GM18520 (cell line): Measurements from ENCODE around the gene DENND2C.

Experiments
- ATAC-seq: cut with Tn5 transposase; IDR thresholded peaks from one replicate; pipeline ENCODE4 v1.9.1; 2021; ENCODE audit not compliant: unreplicated experiment

DENND2C gene

DNA sequence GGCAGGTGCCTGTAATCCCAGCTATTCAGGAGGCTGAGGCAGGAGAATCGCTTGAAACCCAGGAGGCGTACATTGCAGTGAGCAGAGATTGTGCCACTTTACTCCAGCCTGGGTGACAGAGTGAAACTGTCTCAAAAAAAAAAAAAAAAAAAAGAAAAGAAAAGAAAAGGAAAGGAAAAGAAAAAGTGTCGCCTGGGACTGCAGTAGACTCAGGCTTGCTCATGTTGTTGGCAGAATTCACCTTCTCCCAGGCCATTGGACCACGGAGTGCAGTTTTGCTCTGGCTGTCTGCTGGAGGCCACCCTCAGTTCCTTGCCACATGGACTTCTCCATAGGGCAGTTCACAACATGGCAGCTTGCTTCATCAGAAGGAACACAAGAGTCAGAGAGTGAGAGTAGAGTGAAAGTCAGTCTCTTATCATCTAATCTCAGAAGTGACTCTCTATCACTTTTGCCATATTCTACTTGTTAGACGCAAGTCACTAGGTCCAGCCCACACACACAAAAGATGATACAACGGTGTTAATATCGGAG lies 117.7 kb downstream of the DENND2C start:
- ATAC-seq = no peak

DNA sequence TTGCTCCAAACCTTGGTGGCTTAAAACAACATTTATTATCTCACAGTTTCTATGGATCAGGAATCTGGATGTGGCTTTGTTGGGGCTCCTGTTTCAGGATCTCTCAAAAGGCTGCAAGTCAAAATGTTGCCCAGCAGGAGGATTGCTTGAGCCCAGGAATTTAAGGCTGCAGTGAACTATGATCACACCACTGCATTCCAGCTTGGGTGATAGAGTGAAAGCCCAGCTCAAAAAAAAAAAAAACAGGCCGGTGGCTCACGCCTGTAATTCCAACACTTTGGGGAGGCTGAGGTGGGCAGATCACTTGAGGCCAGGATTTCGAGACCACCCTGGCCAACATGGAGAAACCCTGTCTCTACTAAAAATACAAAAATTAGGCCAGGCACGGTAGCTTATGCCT lies 118.4 kb downstream of the DENND2C start:
- no peak for ATAC-seq

DNA sequence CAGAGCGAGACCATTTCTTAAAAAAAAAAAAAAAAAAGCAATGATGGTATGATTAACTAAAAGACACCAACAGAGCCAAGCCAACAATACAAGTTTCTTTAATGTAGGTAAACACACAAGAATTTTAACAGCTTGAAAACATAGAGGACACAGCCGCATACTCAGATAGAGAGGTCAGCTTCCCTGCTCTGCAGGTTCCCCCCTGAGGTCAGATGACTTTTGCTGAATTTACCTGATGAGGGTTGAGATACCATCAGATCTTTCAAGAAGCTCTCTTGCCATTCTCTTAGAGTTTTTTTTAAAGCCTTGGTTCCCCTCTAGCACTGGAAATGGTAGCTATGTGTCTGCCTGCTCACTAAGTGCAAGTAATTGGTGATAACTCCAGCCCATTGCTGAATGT lies 119.5 kb downstream of the DENND2C start:
- ATAC-seq = no peak

DNA sequence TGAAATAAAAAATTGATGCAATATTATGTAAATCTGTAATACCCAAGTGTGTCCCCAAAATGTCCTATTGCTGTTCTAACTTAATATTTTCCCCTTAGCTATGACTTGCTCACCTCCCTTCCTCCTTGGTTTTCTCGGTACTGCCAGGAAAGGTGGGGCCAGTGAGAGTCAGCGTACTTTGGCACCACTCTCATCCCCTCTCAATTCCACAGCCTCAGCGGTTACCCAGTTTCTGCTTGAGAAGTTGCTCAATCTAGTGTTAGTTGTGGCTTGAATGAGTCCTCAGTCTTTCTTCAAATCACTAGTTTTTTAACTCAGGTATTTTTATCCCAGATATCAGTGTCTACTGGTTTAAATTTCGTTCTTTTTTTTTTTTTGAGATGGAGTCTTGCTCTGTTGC lies 120.7 kb downstream of the DENND2C start:
- ATAC-seq = no peak

DNA sequence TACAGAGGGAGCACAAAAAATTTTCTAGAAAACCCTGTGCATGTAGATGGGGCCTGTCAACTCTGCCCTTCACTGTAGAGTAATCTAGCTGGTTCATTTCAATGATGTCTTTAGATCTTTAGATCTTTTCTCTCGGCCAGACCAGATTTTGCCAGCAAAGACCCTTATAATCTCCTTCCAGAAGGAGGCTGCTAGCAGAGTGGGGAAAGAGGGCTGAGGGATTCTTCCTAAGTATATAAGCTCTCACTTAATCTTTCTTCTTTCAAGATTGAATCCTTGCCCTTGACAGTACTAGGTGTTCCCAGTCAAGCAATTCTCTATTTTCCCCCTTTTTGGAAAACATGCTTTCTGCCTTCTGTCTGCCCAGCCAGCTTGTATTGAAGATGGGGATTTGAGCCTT lies 122.8 kb downstream of the DENND2C start:
- ATAC-seq = no peak

DNA sequence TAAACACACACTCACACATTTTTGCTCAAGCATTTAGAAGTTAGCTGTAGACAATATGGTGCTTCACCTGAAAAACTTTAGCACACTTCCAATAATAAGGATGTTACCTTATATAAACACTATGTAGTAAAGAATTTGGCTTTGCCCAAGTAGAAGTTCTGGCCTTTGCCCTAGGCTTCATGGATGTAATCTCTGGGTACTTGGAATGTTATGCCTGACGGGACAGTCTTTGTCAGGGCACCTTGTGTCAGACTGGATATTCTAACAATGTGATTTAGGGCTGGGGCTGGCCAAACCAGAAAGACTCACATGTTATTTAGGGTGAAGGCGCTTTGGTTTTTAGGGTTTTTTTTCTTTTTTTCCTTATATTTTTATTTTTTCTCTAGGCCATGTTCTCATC lies 124.1 kb downstream of the DENND2C start:
- no peak for ATAC-seq

DNA sequence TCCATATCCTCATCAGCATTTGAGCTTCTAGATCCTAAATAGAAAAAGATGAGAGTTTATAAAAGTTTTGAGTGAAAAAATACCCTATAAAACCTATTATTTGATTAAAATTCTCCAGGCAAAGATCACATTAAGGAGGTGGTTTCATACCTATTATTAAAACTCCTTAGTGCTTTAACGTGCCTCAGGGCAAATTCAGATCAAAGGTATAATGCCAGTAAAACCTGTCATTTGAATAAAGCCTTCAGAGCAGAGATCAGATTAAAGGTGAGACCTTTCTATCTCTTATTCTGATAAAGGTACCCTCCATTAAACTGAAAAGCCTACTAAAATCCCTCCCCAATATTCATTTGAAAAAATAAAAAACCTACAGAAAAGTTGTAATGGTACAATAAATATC lies 124.5 kb downstream of the DENND2C start:
- no peak for ATAC-seq

DNA sequence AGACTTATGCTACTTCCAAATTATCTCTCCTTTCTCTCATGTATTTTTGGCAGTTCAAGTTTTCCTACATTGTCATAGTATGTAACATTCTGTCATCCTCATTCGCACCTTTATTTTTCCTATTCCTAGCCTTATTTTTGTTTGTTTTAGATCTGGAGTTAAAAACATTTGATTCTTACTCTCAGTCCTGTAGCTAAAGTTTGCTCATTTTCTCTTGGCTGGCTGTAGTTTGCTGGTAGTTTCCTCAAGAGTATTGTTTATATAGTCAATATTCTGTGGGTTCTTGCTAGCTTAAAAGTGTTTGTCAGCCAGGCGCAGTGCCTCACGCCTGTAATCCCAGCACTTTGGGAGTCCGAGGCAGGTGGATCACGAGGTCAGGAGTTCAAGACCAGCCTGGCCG lies 129.0 kb downstream of the DENND2C start:
- ATAC-seq = no peak

DNA sequence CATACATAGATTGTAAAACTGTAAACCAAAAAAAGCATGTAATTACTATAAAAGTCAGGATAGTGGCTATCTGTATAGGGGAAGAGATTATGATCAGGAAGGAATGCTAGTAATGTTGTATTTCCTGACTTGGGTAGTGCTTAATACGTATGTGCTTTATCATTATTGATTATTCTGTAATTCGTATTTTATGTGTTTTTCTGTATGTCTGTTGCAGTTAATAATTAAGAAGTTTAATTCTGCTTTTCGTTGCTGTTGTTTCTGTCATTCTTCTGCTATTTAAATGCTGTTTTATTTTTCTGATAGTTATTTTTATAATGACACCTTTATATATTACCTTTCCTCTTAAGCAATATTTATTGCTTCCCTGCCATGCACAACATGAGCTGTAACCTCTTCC lies 129.6 kb downstream of the DENND2C start:
- ATAC-seq = no peak

DNA sequence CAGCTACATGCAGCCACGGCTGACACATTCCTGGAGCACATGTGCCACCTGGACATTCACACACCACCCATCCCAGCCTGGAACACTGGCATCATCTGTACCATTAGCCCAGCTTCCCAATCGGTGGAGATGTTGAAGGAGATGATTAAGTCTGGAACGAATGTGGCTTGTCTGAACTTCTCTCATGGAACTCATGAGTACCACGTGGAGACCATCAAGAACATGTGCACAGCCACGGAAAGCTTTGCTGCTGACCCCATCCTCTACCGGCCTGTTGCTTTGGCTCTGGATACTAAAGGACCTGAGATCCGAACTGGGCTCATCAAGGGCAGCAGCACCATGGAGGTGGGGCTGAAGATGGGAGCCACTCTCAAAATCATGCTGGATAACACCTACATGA lies 133.8 kb downstream of the DENND2C start:
- no peak for ATAC-seq

DNA sequence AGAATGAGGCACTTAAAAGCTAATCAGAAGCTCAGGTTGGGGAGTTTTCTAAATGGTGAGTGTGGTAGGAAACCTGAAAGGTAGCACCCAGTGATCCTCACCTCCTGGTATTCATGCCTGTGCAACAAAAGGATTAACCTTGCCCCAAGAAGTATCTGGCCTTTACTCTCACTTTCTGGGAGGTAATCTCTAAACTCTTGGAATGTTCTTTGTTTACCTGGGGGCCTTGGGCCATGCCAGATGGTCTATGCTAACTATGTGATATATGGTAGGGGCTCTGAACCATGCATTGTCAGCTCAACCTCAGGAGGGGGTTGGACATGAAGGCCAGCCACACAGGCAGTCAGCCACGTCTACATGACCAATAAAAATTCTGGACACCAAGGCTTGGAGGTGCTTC lies 134.4 kb downstream of the DENND2C start:
- no peak for ATAC-seq
